GM19023 (cell line): ENCODE results near the gene ZNF555.
"Not testable (repeated sequence)": the region's sequence is repeated elsewhere in the genome, so short reads cannot be mapped to it uniquely, and the experiment has no call there.

Experiments used
- ATAC-seq: cut with Tn5 transposase; IDR thresholded peaks from one replicate; pipeline ENCODE4 v1.9.1; 2021; ENCODE audit warnings: mild to moderate bottlenecking, moderate library complexity; ENCODE audit not compliant: unreplicated experiment

ZNF555 gene

DNA sequence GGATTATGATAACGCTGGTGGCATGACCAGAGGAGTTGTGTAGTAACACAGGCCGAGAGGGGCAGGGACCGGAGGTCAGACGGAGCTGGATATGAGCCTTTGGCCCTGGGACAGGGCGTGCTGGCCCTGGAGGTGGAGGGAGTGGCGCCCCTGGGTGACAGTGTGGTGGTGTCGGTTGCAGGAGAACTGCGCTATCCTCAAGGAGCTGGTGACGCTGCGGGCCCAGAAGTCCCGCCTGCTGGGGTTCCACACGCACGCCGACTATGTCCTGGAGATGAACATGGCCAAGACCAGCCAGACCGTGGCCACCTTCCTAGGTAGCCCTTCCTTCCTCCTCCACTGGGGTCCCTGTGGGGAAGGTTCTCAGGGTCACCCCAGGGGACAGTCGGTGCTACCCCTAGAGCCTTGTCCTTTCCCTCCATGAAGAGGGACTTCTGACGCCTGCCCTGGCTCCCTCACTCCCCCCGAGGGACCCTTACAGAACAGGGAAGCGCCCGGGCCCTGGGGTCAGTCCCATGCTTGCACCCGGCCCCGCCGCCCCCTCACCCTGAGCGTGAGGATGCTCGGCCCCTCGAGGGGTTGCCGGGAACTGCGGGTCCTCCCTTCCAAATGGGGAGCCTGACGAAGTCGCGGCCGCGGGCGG is 34.4 kb upstream of the ZNF555 start:
- no peak for ATAC-seq

DNA sequence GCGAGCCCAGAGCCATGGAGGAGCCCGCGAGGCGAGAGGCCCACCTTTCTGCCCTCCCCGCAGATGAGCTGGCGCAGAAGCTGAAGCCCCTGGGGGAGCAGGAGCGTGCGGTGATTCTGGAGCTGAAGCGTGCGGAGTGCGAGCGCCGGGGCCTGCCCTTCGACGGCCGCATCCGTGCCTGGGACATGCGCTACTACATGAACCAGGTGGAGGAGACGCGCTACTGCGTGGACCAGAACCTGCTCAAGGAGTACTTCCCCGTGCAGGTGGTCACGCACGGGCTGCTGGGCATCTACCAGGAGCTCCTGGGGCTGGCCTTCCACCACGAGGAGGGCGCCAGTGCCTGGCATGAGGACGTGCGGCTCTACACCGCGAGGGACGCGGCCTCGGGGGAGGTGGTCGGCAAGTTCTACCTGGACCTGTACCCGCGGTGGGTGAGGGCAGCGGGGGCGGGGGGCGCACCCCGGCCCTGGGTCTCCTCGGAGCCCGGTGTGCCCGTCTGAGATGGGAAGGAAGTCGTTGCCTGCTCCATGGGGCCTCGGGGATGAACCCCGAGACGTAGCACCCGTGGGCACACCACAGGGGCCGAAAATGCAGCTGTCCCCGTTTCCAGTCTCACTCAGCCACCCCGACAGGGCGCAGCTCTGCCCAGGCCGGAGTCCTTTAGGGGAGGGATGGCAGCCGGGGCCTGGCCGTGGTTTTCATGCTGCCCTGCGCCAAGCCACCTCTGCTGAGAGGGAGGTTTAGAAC is 33.7 kb upstream of the ZNF555 start:
- ATAC-seq, result no peak

DNA sequence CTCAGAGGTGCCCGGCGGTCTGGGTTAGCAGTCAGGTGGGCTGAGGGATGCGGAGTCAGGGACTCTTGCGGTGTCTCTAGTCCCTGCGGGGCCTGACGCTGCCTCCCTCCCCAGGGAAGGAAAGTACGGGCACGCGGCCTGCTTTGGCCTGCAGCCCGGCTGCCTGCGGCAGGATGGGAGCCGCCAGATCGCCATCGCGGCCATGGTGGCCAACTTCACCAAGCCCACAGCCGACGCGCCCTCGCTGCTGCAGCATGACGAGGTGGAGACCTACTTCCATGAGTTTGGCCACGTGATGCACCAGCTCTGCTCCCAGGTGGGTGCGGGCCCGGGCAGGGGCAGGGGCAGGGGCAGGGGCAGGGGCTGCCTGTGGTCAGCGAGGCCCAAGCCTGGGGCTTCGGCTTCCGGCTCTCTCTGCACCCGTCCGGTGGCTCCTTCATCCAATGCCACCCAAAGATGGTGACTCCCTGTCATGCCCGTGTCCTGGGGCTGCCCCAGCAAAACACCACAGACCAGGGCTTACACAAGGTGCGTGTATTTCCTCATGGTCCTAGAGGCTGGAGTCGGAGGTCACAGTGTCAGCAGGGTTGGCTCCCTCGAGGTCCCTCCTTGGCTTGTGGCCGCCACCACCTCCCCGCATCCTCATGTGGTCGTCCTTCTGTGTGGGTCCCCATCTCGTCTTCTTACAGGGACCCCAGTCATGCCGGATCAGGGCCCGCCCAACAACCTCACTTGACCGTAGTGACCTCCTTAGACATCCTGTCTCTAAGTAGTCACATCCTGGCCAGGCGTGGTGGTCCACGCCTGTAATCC is 32.9 kb upstream of the ZNF555 start:
- ATAC-seq, result no peak

DNA sequence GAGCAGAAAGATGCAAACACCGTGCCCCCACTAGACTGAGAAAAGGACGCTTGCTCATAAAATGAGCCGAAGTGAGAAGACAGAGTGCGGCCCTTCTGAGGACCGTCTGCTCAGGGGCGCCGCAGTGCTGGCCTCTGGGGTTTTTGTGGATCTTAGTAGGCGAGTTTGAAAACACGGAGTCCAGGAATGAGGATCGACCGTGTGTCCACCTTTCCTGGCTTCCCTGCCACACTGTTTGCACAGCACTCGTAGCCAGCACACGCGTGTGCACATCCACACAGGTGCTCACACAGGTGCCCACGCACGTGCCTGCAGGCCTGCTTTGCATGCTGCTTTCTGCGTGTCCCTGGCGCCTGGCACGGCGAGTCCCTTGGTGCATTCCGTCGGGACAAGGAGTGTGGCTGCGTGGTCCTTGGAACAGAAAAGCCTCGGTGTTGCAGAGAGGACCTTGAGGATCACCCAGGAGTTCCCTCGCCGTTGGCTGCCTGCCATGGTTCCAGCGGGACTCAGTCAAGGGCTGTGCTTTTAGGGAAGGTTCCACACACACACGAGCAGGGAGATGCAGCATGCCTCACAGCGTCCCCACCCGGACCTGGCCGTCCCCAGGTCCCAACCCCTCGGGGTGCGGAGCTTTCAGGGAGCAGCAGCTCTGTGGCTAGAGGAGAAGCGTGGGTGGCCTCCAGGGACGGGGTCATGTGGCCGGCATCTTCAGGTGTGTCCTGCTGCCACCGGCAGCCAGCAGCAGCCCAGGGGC is 31.7 kb upstream of the ZNF555 start:
- no peak for ATAC-seq

DNA sequence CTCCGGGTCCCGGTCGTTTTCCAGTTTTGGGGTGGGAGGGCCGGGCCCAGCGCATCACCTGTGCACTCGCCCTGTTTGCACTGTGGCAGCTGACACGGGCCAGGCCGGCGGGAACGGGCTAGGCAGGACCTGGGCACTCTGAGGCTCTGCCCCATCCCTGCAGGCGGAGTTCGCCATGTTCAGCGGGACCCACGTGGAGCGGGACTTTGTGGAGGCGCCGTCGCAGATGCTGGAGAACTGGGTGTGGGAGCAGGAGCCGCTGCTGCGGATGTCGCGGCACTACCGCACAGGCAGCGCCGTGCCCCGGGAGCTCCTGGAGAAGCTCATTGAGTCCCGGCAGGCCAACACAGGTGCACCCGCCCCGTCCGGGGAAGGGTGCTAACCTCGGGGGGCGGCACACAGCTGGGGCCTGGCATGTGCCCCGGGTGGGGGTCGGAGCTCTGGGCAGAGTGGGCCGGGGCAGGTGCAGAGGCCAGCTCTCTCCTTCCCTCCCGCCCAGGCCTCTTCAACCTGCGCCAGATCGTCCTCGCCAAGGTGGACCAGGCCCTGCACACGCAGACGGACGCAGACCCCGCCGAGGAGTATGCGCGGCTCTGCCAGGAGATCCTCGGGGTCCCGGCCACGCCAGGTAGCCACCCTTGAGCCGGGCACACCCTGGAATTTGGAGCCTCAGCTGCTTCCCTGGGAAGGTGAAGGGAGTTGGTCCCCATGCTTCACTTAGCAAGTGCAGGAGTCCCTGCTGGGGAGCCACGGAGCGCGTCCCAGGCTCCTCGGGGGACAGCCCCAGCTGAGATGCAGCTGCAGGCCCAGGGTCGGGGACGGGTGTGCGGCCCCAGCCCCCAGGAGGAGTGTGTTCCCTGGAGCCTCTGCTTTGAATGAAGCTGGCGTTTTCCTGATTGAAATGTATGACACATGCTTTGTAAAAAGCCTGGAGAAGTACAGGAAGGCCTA is 30.9 kb upstream of the ZNF555 start:
- ATAC-seq, result no peak

DNA sequence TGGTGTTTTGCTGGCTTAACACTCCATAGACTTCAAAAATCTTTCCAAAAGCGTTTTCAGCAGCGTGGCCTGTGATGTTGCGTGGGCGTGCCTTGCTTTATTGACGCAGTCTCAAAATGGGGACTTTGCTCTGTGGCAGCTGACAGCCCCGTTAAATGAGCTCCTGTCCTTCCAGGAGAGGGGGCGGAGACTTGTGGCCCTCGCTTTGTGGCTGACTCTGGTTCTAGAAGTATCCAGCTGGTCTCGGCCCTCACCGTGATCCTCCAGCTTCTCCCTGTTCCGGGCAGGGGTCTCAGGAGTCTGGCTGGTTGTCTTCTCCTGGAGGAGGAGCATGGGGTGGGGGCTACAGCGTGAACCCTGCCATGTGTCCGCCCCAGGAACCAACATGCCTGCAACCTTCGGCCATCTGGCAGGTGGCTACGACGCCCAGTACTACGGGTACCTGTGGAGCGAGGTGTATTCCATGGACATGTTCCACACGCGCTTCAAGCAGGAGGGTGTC is 30.0 kb upstream of the ZNF555 start:
- no peak for ATAC-seq

DNA sequence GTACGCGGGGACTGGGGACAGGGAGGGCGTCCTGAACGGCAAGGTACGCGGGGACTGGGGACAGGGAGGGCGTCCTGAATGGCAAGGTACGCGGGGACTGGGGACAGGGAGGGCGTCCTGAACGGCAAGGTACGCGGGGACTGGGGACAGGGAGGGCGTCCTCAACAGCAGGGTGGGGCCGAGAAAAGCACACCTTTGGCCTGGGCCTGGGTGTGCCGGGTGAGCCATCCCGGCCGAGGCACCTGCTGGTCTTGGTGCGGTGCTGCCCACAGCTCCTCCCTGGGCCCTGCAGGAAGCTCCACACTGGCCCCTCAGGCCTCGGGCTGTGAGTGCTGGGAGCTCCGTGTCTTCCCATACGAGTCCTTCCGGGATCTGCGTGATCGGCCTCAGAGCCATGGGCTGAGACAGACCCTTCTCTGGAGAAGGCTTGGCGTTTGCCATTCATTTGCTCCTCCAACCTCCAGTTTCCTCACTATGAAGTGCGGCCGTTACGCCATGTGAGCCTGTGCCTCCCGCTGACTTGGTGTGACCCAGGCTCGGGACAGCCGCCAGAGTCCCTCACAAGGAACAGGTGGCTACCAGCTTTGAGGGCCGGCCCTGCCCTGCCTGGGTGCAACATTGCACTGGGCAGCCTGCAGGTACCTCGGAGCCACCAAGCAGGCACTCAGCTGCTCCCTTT is 29.4 kb upstream of the ZNF555 start:
- ATAC-seq, result no peak

DNA sequence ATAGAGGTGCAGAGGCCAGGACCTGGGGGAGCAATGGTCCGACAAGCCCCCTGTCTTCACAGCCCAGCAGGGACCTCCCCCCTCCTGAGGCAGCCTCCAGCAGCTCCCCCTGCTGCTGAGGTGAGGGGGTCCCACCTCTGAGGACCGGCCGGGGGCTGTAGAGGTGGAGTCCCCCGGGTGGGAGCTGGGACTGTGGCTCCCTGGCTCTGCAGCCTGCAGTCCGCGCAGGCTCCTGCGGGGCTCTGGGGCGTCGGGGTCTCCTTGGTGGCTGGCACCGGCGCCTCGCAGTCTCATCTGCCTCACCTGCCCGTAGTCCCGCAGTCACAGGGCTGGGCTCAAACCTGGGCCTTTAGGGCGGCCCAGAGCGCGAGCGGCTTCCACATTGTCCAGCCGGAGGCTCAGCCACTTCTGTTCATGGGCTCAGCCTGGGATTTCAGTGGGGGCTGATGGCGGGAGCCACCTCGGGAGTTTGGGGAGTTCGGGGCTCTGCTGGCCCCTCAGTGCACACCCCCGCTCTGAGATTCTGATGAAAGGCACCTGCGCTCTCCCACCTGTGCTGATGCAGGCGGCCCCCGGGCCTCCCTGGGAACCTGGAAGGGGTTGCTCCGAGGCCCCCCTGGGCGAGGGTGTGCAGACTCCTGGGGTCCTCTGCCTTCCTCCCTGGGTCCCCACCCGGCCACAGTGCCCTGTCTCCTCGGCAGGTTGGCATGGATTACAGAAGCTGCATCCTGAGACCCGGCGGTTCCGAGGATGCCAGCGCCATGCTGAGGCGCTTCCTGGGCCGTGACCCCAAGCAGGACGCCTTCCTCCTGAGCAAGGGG is 28.7 kb upstream of the ZNF555 start:
- ATAC-seq, result no peak

DNA sequence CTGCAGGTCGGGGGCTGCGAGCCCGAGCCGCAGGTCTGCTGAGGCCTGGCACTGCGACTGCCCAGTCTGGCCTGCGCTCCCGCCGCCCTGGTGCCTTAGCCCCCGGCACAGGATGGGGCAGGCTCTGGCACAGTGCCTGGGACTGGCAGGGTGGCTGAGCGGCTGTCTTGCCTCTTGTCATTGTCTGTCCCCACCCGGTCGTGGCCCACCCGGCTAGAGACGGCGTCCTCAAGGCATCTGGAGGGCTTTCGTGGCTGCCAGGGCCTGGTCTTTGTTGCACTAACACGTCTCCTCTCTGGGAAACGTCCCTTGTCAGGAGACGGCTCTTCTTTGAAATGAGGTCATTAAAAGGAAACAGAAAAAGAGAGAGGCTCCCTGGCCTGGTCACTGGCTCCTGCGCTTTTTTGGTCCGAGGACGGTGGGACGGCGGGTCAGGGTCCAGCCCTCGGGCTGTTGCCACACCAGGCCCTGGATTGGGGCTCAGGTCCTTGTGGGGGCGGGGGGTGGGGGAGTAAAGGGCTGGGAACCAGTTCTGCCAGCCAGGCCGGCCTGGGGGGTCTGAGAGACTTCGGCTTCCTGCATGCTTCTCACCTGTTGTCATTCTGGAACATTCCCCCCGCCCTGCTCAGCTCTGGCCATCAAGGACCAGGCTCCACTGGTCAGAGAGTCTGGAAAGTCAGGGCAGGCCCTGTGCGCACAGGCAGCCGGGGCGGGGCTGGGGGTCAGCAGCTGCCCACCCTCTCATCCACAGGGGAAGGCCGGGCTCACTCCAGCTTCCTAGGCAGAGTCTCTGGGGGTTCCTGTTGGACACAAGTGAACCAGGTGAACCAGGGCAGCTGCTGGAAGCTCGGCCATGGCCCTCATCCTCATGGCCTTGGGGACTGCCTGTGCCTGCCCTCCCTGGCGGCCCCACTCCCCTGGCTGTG is 27.8 kb upstream of the ZNF555 start:
- no peak for ATAC-seq

DNA sequence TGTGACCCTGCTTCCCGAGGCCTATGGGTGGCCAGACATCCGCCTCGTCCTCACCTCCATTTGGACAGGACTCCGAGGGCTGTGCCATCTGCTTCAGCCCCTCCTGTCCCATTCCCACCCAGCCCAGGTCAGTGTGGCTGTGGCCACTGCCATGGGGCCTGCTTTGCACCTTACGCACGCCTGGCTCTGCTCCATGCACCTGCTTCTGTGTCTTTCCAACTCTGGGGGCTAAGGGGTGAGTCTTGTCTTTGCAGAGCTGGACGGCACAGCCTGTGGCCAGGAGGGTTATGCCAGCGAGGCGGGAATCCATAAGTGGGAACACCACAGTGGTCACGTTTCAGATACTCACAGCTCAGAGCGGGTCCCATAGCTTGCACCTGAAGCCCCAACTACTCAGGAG is 26.8 kb upstream of the ZNF555 start:
- no peak for ATAC-seq

DNA sequence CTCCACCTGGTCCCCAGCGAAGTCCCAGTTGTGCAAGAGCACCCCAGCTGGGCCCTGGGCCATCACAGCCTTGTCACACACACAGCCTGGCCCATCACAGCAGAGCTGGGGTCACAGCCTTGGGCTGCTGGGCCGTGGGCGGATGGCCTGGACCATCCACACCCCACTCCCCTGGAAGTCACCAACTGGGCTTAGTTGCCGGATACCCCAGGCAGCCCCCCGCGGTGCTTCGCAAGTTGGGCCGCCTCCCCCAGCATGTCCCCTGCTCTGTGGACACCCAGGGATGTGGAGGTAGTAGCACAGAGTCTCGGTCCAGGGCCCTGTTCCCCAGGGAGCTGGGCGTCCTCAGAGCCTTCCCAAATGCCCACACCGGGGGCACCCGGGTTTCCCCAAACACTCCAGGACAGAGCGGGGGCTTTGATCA is 26.1 kb upstream of the ZNF555 start:
- ATAC-seq, result no peak

DNA sequence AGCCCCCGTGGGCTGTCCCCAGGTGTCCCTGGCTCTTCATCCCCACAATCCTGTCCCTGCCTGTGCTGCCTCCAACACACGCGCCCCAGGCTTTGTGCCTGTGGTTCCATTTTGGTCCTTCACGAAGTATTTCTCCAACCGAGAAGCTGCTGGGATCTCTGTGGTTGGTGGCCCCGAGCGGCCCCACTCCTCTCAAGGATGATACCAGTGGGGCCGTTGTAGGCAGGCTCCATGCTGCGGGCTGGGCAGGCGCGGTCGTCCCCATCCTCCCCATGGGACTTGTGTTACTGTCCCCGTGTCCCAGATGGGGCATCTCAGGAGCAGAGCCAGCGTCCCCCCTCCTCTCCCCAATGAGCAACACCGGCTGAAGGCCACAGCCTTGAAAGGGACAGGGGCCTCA is 25.4 kb upstream of the ZNF555 start:
- no peak for ATAC-seq

DNA sequence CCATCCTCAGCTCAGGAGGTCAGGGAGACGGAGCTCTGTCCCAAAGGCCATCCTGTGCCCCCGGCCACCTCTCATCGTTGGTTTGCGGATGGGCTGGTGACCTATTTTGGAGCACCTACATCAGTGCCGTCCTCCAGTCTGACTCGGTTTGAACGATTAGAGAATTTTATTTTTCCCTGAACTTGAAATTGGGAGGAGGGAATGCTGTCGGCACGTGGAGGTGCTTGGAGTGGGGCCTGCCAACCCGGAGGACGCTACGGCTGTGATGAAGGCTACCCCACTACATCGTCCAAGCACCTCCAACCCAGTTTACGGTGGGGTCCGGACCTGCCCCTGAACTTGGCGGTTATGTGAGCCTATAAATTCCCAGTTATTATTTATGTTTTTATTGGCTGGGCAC is 24.6 kb upstream of the ZNF555 start:
- ATAC-seq, result no peak

DNA sequence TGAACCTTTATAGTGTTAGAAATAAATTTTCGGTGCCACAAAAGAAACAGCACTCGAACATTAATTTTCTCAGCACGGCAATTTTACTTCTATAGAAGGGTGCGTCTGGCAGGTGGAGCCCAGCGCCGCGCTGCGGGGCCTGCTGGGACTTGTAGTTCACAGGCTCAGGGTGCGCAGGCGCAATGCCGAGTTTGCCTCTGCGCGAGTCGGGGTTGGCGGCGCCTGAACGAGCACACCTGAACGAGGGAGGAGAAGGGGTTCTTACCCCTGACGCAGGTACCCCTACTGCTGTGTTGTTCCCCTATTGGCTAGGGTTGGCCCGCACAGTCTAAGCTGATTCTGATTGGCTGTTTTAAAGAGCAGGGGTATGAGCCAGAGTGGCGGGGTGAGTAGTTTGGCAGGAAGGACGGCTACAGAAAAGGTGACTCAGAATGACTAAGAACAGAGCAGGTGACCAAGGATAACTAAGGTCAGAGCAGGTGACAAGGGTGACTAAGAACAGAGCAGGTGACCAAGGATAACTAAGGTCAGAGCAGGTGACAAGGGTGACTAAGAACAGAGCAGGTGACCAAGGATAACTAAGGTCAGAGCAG is 23.9 kb upstream of the ZNF555 start:
- ATAC-seq, result not testable (repeated sequence)

DNA sequence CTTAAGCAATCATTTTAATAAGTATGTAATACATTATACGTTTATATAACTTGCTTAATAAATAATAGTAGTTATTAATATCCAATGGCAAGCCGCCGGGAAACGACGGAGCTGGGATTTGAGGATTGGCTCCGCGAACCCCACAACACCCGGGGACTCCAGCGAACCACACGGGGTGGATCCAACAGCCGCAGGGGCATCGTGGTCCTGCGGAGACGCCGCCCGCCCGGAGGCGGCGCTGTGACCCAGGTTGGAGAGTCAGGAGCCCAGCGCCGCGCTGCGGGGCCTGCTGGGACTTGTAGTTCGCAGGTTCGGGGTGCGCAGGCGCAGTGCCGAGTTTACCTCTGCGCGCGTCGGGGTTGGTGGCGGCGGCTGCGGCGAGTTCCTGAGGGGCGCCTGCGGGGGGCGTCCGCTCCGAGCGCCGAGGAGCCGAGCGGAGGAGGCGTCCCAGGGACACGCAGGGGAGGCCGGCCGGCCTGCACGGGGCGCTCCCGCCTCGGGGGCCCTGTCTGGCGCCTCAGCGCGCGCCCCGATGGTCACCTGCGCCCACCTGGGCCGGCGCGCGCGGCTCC is 21.6 kb upstream of the ZNF555 start, which contains the start of gene ZNF554:
TSS of gene ZNF554 (plus strand) at position 329 of the 572 bp plus-strand sequence. CDS start at position 533, 204 bp downstream.
- peak; percentile 88 for ATAC-seq

DNA sequence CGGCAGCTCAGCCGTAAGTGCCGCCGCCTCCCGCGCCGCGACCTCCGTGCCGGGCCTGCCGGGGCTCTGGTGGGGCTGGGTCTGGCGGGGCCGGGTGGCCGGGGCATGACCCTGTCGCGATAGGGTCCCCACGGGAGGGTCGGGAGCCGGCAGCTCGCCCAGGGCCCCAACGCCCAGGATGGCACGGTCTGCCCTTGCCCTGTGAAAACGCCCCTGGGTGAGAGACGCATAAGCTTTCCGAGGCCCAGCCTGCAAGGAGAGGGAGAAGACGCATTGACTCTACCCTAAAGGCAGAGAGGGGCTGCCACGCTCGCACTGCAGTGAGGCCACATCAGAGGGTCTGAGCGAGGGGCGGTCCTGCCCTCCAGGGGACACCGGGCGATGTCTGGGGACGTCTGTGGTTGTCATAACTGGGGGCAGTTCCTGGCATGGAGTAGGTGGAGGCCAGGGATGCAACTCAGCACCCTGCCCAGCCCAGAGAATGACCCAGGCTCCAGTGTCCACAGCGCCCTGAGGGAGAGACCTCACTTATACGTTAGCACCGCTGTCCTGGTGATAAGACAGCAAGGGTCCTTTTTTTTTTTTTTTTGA is 21.1 kb upstream of the ZNF555 start:
- no peak for ATAC-seq
